ENCODE measurements around the gene UVRAG.
"Not testable (repeated sequence)": the region's sequence is repeated elsewhere in the genome, so short reads cannot be mapped to it uniquely, and the experiment has no call there.

UVRAG gene

DNA sequence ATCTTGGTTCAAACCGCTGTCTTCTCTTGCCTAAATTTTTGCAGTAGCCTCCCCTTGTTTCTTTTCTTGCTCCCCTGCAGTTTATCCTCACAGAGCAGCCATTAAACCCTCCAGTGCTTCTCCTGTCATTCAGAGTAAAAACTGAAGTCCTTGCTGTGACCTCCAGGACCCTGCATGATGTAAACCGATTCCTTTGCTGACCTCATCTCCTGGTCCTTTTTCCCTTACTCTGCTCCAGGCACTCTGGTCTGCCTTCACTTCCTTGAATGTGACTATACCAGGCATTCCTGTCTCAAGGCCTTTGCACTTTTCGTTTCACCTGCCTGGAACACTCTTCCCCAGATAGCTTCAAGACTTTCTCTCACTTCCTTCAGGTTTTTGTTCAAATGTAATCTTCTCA, 239.3 kb downstream of the UVRAG start:
- TF ChIP-seq, protein P1, sequence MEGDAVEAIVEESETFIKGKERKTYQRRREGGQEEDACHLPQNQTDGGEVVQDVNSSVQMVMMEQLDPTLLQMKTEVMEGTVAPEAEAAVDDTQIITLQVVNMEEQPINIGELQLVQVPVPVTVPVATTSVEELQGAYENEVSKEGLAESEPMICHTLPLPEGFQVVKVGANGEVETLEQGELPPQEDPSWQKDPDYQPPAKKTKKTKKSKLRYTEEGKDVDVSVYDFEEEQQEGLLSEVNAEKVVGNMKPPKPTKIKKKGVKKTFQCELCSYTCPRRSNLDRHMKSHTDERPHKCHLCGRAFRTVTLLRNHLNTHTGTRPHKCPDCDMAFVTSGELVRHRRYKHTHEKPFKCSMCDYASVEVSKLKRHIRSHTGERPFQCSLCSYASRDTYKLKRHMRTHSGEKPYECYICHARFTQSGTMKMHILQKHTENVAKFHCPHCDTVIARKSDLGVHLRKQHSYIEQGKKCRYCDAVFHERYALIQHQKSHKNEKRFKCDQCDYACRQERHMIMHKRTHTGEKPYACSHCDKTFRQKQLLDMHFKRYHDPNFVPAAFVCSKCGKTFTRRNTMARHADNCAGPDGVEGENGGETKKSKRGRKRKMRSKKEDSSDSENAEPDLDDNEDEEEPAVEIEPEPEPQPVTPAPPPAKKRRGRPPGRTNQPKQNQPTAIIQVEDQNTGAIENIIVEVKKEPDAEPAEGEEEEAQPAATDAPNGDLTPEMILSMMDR (conservative IDR thresholded peaks at IDR 0.05; ENCODE audit: low read depth, low read length) = no peak
- Histone ChIP-seq H3K36me3 (ENCODE audit: insufficient read depth) (no peaks in the 10 kb centered on the region), H3K4me2 (no peak overlapping the region), H3K27ac (no peak overlapping the region), H3K4me3 (IDR thresholded peaks at IDR 0.05; ENCODE audit: insufficient read depth, low read depth, low read length) (no peak overlapping the region), H3K9ac (no peak overlapping the region), H2AFZ (ENCODE audit: low read depth) (no peak overlapping the region), H3K4me1 (ENCODE audit: low read depth, poor library complexity, severe bottlenecking) (no peaks in the 10 kb centered on the region), H3K27me3 (ENCODE audit: insufficient read depth, low read depth) (no peaks in the 10 kb centered on the region), H3K79me2 (ENCODE audit: insufficient read depth, low read depth) (no peaks in the 10 kb centered on the region), H4K20me1 (ENCODE audit: insufficient read depth) (no peaks in the 10 kb centered on the region)

DNA sequence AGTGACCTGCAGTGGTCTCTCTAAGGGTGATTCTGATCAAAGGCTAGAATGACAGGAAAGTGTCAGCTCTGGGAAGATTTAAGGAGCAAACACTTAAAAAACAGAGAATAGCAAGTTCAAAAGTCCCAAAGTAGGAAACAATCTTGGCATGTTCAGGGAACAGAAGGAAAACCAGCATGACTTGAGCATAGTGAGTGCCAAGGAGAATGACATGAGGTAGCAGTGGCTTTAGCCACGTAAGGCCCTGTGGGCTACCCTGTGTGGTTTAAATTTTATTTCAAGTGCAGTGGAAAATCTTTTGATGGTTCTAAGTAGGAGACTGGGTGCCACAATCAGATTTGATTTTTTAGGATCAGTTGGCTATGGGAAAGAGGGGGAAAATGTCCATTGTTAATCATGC, 241.9 kb downstream of the UVRAG start:
- no peaks in the 10 kb centered on the region for H3K27me3 ChIP-seq (ENCODE audit: insufficient read depth, low read depth)
- H3K4me3 ChIP-seq (IDR thresholded peaks at IDR 0.05; ENCODE audit: insufficient read depth, low read depth, low read length) = no peak overlapping the region
- TF ChIP-seq, protein P1 (conservative IDR thresholded peaks at IDR 0.05; ENCODE audit: low read depth, low read length) = no peak
- no peak overlapping the region for H3K9ac ChIP-seq
- no peak overlapping the region for H3K27ac ChIP-seq
- no peaks in the 10 kb centered on the region for H3K36me3 ChIP-seq (ENCODE audit: insufficient read depth)
- H3K4me1 ChIP-seq (ENCODE audit: low read depth, poor library complexity, severe bottlenecking) = no peaks in the 10 kb centered on the region
- no peaks in the 10 kb centered on the region for H3K79me2 ChIP-seq (ENCODE audit: insufficient read depth, low read depth)
- H3K4me2 ChIP-seq = no peak overlapping the region
- H4K20me1 ChIP-seq (ENCODE audit: insufficient read depth) = no peaks in the 10 kb centered on the region
- H2AFZ ChIP-seq (ENCODE audit: low read depth) = no peak overlapping the region

DNA sequence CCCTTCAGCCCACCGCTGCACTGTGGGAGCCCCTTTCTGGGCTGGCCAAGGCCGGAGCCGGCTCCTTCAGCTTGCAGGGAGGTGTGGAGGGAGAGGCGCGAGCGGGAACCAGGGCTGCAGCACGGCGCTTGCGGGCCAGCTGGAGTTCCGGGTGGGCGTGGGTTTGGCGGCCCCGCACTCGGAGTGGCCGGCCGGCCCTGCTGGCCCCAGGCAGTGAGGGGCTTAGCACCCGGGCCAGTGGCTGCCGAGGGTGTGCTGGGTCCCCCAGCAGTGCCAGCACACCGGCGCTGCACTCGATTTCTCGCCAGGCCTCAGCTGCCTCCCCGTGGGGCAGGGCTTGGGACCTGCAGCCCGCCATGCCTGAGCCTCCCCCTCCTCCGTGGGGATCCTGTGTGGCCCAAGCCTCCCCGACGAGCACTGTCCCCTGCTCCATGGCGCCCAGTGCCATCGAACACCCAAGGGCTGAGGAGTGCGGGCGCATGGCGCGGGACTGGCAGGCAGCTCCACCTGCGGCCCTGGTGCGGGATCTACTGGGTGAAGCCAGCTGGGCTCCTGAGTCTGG, 245.5 kb downstream of the UVRAG start:
- H3K27ac ChIP-seq; H3K79me2 ChIP-seq (ENCODE audit: insufficient read depth, low read depth); H3K36me3 ChIP-seq (ENCODE audit: insufficient read depth); H3K4me3 ChIP-seq (IDR thresholded peaks at IDR 0.05; ENCODE audit: insufficient read depth, low read depth, low read length); H3K4me1 ChIP-seq (ENCODE audit: low read depth, poor library complexity, severe bottlenecking); H4K20me1 ChIP-seq (ENCODE audit: insufficient read depth); H3K4me2 ChIP-seq; H3K27me3 ChIP-seq (ENCODE audit: insufficient read depth, low read depth); H3K9ac ChIP-seq; H2AFZ ChIP-seq (ENCODE audit: low read depth): not testable (repeated sequence)

DNA sequence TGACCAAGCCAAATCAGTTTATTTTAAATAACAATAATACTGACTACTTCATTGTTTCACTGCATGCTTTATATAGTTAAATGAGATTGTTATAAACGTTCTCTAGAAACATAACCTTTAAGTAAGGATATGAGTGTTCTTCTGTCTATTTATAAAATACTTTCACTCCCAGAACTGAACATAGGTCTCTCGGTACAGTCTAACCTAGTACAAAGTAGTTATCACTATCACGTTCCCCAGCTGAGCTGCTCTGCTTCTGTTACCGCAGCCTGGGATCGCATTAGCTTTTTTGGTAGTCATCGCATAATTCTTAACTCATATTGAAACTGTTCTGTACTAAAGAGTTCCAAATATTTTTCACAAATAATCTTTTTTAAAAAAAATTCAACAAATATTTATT, 247.7 kb downstream of the UVRAG start:
- Histone ChIP-seq H3K79me2 (ENCODE audit: insufficient read depth, low read depth) (no peaks in the 10 kb centered on the region), H3K27ac (no peak overlapping the region), H3K4me3 (IDR thresholded peaks at IDR 0.05; ENCODE audit: insufficient read depth, low read depth, low read length) (no peak overlapping the region), H4K20me1 (ENCODE audit: insufficient read depth) (no peaks in the 10 kb centered on the region), H3K27me3 (ENCODE audit: insufficient read depth, low read depth) (no peaks in the 10 kb centered on the region), H3K4me2 (no peak overlapping the region), H3K4me1 (ENCODE audit: low read depth, poor library complexity, severe bottlenecking) (no peaks in the 10 kb centered on the region), H3K36me3 (ENCODE audit: insufficient read depth) (no peaks in the 10 kb centered on the region), H3K9ac (no peak overlapping the region), H2AFZ (ENCODE audit: low read depth) (no peak overlapping the region)
- TF ChIP-seq, protein P1 (conservative IDR thresholded peaks at IDR 0.05; ENCODE audit: low read depth, low read length) = no peak

DNA sequence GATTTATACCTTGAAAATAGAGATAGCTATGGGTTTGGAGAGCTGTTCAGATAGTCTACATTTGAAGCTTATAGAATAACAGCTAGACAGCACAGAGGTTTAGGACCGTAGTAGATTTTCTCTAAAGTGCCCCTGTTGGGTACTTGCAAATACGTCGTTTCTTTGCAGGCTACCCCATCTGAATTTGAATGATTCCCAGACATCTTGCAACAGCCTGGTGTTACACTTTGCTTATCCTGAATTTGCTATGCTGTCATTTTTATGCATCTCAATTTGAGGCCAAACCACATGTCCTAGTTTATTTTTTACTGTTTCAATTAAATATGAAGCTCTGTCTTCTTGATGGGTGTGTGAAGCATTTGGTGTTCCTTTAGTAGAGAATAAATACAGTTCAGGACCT, 249.2 kb downstream of the UVRAG start:
- H3K9ac ChIP-seq = no peak overlapping the region
- no peaks in the 10 kb centered on the region for H3K27me3 ChIP-seq (ENCODE audit: insufficient read depth, low read depth)
- H2AFZ ChIP-seq (ENCODE audit: low read depth) = no peak overlapping the region
- H4K20me1 ChIP-seq (ENCODE audit: insufficient read depth) = no peaks in the 10 kb centered on the region
- H3K4me2 ChIP-seq = no peak overlapping the region
- H3K79me2 ChIP-seq (ENCODE audit: insufficient read depth, low read depth) = no peaks in the 10 kb centered on the region
- H3K27ac ChIP-seq = no peak overlapping the region
- H3K4me1 ChIP-seq (ENCODE audit: low read depth, poor library complexity, severe bottlenecking) = no peaks in the 10 kb centered on the region
- H3K4me3 ChIP-seq (IDR thresholded peaks at IDR 0.05; ENCODE audit: insufficient read depth, low read depth, low read length) = no peak overlapping the region
- no peaks in the 10 kb centered on the region for H3K36me3 ChIP-seq (ENCODE audit: insufficient read depth)
- TF ChIP-seq, protein P1 (conservative IDR thresholded peaks at IDR 0.05; ENCODE audit: low read depth, low read length) = no peak
